Measurements from ENCODE around the gene USP49. TPM values are rescaled to one million over a fixed set of nuclear protein-coding genes. Genes with fewer than 3 reads are reported as not detected.

USP49 gene
- total and polyA plus RNA-seq, 2 of the 13 experiments (the other 11 are each of a cell fraction or from before 2014, with no cell fraction given): 2.9 to 4.3 TPM

DNA sequence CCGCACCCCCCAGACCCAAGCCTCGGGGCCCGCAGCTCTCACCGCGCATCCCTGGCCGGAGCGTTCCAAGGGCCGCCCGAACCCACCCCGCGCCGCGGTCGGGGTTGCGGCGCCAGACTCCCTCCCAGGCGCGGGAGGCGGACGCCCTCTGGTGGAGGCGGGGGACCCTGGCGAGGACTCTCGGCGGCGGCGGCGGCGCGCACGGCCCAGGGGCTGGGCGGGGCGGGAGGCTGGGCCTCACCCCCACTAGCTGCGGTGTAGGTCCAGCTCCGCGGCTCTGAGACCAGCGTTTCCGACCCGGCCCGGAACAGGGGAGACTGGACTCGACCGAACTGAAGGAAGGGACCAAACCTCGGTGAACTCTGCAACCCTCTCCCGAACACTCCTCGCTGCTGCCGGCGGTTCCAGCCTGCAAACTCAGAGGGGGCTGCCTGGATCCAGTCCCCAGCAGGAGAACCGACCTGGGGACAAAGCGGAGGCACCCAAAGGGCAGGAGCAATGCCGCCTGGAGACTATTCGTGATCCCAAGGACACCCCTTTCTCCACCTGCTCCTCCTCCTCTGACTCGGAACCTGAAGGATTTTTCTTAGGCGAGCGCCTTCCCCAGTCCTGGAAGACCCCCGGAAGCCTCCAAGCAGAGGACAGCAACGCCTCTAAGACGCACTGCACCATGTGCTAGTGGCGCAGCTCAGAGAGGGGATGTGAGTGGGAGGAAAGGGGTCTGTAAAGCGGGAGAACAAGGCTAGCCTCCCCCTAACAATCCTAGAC lies 108.5 kb downstream of the USP49 start (continued):
- TF ChIP-seq ZNF225 (CRISPR knock-in tag; IDR thresholded peaks at IDR 0.05) (no peak; the same call in 1 of the 2 replicates), ZNF468 (CRISPR knock-in tag; IDR thresholded peaks at IDR 0.05) (no peak; the same call in 1 of the 2 replicates), NCOA2 (CRISPR knock-in tag; IDR thresholded peaks at IDR 0.05) (no peak), ETV6 (CRISPR knock-in tag; conservative IDR thresholded peaks at IDR 0.05) (no peak; the same call in none of the 2 replicates), ZNF7 (CRISPR knock-in tag; IDR thresholded peaks at IDR 0.05) (no peak), ZNF543 (CRISPR knock-in tag; IDR thresholded peaks at IDR 0.05) (peak; percentile 56; the same call in 1 of the 2 replicates), ZEB1 (IDR thresholded peaks at IDR 0.05; ENCODE audit: insufficient replicate concordance, low read depth) (peak; percentile 25), ZNF672 (CRISPR knock-in tag; IDR thresholded peaks at IDR 0.05) (no peak), NFRKB (IDR thresholded peaks at IDR 0.05) (no peak), ZNF367 (CRISPR knock-in tag; IDR thresholded peaks at IDR 0.05; ENCODE audit: borderline replicate concordance) (no peak)
- TF ChIP-seq, protein P1, sequence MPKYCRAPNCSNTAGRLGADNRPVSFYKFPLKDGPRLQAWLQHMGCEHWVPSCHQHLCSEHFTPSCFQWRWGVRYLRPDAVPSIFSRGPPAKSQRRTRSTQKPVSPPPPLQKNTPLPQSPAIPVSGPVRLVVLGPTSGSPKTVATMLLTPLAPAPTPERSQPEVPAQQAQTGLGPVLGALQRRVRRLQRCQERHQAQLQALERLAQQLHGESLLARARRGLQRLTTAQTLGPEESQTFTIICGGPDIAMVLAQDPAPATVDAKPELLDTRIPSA (CRISPR knock-in tag; IDR thresholded peaks at IDR 0.05; ENCODE audit: borderline replicate concordance): no peak
- TF ChIP-seq, protein P2, sequence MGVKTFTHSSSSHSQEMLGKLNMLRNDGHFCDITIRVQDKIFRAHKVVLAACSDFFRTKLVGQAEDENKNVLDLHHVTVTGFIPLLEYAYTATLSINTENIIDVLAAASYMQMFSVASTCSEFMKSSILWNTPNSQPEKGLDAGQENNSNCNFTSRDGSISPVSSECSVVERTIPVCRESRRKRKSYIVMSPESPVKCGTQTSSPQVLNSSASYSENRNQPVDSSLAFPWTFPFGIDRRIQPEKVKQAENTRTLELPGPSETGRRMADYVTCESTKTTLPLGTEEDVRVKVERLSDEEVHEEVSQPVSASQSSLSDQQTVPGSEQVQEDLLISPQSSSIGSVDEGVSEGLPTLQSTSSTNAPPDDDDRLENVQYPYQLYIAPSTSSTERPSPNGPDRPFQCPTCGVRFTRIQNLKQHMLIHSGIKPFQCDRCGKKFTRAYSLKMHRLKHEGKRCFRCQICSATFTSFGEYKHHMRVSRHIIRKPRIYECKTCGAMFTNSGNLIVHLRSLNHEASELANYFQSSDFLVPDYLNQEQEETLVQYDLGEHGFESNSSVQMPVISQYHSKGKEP (CRISPR knock-in tag; IDR thresholded peaks at IDR 0.05): no peak
- TF ChIP-seq, protein P3, sequence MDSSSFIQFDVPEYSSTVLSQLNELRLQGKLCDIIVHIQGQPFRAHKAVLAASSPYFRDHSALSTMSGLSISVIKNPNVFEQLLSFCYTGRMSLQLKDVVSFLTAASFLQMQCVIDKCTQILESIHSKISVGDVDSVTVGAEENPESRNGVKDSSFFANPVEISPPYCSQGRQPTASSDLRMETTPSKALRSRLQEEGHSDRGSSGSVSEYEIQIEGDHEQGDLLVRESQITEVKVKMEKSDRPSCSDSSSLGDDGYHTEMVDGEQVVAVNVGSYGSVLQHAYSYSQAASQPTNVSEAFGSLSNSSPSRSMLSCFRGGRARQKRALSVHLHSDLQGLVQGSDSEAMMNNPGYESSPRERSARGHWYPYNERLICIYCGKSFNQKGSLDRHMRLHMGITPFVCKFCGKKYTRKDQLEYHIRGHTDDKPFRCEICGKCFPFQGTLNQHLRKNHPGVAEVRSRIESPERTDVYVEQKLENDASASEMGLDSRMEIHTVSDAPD (CRISPR knock-in tag; IDR thresholded peaks at IDR 0.05): peak; percentile 35; the same call in 1 of the 2 replicates
- TF ChIP-seq, protein P4, sequence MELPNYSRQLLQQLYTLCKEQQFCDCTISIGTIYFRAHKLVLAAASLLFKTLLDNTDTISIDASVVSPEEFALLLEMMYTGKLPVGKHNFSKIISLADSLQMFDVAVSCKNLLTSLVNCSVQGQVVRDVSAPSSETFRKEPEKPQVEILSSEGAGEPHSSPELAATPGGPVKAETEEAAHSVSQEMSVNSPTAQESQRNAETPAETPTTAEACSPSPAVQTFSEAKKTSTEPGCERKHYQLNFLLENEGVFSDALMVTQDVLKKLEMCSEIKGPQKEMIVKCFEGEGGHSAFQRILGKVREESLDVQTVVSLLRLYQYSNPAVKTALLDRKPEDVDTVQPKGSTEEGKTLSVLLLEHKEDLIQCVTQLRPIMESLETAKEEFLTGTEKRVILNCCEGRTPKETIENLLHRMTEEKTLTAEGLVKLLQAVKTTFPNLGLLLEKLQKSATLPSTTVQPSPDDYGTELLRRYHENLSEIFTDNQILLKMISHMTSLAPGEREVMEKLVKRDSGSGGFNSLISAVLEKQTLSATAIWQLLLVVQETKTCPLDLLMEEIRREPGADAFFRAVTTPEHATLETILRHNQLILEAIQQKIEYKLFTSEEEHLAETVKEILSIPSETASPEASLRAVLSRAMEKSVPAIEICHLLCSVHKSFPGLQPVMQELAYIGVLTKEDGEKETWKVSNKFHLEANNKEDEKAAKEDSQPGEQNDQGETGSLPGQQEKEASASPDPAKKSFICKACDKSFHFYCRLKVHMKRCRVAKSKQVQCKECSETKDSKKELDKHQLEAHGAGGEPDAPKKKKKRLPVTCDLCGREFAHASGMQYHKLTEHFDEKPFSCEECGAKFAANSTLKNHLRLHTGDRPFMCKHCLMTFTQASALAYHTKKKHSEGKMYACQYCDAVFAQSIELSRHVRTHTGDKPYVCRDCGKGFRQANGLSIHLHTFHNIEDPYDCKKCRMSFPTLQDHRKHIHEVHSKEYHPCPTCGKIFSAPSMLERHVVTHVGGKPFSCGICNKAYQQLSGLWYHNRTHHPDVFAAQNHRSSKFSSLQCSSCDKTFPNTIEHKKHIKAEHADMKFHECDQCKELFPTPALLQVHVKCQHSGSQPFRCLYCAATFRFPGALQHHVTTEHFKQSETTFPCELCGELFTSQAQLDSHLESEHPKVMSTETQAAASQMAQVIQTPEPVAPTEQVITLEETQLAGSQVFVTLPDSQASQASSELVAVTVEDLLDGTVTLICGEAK (IDR thresholded peaks at IDR 0.05): no peak
- TF ChIP-seq, protein P4 (CRISPR knock-in tag; IDR thresholded peaks at IDR 0.05): no peak
